Measurements from ENCODE around the gene TRIM24. TPM values are rescaled to one million over a fixed set of nuclear protein-coding genes. Genes with fewer than 3 reads are reported as not detected.

TRIM24 gene
- total RNA-seq, 3 donors from 2014 or later: 13.6 to 15.3 (median 14.1) TPM

DNA sequence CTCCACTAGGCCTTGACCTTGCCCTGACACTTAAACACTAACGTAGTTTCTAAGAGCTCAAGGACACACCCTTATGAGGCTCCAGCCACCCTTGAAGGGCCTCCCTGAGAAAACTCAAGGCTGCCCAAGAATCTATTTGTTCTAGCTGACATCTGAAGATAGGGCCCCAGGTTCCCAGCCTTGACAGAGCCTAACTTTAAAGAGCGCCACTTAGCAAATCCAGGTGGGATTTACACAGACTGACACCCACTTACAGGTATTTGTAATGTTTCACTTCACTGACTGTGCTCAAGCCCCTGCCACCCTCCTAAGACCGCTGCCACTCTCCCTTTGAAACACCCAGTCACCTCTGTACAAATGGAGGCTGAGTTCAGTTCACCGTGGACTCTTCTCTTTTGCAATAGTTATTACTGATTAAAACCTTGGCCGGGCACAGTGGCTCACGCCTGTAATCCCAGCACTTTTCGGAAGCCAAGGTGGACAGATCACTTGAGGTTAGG, 150.7 kb downstream of the TRIM24 start:
- no peaks in the 10 kb centered on the region for H3K27me3 Mint-ChIP-seq (ENCODE audit: low read depth)
- H3K4me1 Mint-ChIP-seq (ENCODE audit: low read depth): peaks cover 14% of the 10 kb centered on the region
- no peak for DNase-seq
- no peaks in the 10 kb centered on the region for H3K36me3 Mint-ChIP-seq (ENCODE audit: insufficient read depth)
- no peak overlapping the region for H3K4me3 Mint-ChIP-seq
- no peaks in the 10 kb centered on the region for H3K9me3 Mint-ChIP-seq
- no peak for ATAC-seq

DNA sequence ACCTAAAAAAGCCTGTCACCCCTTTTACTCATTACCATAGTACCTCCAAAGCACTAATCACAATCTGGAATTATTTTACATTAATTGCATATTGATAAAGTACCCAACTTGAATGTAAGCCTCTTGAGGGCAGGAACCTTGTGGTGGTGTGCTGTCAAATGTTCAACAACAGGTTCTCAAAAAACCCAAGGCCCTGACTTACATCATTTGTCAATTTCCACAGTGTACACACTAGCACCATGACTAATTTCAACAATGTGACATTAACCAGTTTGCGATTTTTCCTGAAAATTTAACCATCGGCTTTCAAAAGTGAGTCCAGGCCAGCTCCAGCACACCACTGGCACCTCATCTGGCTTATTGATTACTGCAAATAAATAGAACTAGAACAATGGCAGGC, 153.6 kb downstream of the TRIM24 start:
- Mint-ChIP-seq H3K4me1 (ENCODE audit: low read depth) (peaks cover under 1% of the 10 kb centered on the region), H3K4me3 (no peak overlapping the region), H3K9me3 (no peaks in the 10 kb centered on the region), H3K27me3 (ENCODE audit: low read depth) (no peaks in the 10 kb centered on the region), H3K36me3 (ENCODE audit: insufficient read depth) (no peaks in the 10 kb centered on the region)
- DNase-seq: no peak
- no peak for ATAC-seq

DNA sequence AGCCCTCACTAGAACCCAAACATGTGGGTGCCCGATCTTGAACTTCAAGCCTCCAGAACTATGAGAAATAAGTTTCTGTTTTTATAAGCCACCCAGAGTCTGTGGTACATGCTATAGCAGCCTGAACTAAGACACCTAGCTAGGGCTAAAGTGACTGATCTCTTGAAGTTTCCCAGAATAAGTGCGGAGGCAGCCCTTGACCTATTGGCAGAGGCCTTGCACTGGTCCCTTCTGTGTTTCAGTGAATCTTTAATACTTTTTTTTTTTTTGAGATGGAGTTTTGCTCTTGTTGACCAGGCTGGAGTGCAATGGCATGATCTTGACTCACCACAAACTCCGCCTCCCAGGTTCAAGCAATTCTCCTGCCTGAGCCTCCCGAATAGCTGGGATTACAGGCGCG, 156.0 kb downstream of the TRIM24 start:
- Mint-ChIP-seq H3K4me3 (no peak overlapping the region), H3K36me3 (ENCODE audit: insufficient read depth) (no peaks in the 10 kb centered on the region), H3K9me3 (no peaks in the 10 kb centered on the region), H3K27me3 (ENCODE audit: low read depth) (no peaks in the 10 kb centered on the region), H3K4me1 (ENCODE audit: low read depth) (no peaks in the 10 kb centered on the region)
- ATAC-seq (no peak), DNase-seq (no peak)

DNA sequence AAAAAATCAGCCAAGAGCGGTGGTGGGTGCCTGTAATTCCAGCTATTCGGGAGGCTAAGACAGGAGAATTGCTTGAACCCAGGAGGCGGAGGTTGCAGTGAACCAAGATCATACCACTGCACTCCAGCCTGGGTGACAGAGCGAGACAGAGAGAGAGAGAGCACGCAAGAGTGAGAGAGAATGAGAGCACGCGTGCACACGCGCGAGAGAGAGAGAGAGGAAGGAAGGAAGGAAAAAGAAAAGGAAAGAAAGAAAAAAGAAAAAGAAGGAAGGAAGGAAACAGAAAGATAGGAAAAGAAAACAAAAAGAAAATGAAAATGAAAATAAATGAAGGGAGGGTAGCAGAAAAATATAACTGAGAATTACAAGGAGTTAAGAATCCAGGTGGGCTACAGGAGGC, 158.4 kb downstream of the TRIM24 start:
- H3K9me3 Mint-ChIP-seq: no peaks in the 10 kb centered on the region
- no peaks in the 10 kb centered on the region for H3K36me3 Mint-ChIP-seq (ENCODE audit: insufficient read depth)
- no peak for DNase-seq
- H3K27me3 Mint-ChIP-seq (ENCODE audit: low read depth): no peaks in the 10 kb centered on the region
- no peak for ATAC-seq
- no peak overlapping the region for H3K4me3 Mint-ChIP-seq
- H3K4me1 Mint-ChIP-seq (ENCODE audit: low read depth): no peaks in the 10 kb centered on the region

DNA sequence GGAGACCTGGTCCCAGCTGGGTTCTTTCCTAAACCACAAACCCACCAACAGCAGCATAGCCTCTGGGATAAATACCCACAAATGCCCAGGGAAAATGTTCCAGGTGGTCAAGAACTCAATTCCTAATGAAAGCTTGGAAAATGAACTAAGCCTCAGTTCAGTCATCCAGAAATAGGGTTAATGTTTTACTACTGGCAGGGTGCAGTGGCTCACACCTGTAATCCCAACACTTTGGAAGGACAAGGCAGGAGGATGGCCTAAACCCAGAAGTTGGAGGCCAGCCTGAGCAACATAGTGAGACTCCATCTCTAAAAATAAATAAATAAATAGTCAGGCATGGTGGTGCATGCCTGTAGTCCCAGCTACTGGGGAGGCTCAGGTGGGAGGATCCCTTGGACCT, 158.9 kb downstream of the TRIM24 start:
- no peaks in the 10 kb centered on the region for H3K9me3 Mint-ChIP-seq
- H3K36me3 Mint-ChIP-seq (ENCODE audit: insufficient read depth): no peaks in the 10 kb centered on the region
- DNase-seq (no peak), ATAC-seq (no peak)
- H3K4me1 Mint-ChIP-seq (ENCODE audit: low read depth): no peaks in the 10 kb centered on the region
- H3K4me3 Mint-ChIP-seq: no peak overlapping the region
- no peaks in the 10 kb centered on the region for H3K27me3 Mint-ChIP-seq (ENCODE audit: low read depth)

DNA sequence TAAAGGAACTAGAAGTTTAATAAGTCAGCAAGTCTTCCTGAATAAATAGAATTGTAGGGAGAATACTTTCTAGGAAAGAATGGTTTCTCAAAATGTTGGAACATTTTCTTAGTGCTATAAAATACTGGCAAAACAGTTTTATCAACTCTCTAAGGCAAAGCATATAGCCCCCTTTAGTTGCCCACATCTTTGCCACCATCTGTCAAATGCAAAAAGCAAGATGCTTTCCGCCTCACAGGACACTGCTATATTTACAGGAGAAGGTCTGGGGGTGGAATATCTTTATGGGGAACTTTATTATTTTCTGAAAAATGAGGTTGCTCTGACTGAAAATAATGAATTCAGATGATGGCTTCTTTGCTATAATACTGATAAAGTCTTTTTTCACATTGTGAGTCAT, 162.8 kb downstream of the TRIM24 start:
- H3K36me3 Mint-ChIP-seq (ENCODE audit: insufficient read depth): no peaks in the 10 kb centered on the region
- H3K27me3 Mint-ChIP-seq (ENCODE audit: low read depth): no peaks in the 10 kb centered on the region
- H3K9me3 Mint-ChIP-seq: no peaks in the 10 kb centered on the region
- DNase-seq: no peak
- H3K4me3 Mint-ChIP-seq: no peak overlapping the region
- ATAC-seq: no peak
- H3K4me1 Mint-ChIP-seq (ENCODE audit: low read depth): peaks cover 27% of the 10 kb centered on the region

DNA sequence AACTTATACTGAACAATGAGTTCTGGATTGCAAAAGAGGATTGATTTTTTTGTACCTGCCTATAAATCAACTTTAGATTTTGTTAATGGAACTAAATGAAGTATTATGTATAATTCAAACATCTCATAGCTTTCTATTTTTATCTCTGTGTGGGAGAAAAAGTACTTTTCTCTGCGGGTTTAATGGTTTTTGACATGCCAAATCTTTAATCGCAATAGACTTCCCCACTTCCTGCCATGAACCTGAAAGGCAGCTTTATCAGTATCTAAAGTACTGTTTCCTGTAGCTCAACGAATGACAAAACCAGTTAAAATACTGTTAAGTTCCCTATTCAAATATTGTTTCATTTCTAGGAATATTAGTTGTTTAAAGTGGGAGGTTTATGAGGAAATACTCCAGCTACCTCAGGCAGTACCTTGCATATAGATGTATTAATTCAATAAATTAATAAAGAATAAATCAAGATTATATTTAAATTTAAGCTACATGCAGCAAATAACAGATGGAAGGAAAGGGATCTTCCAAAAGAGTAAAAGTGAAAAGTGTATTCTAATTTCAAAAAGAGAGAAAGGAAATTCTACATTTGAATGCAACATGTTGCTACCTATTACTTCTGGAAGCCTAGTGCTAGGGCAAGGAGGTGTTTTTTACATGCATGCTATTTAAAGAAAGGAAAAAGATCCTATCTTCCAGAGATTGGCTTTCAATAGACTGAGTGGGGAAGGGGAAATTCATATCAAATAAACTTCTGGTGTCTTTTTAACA, 165.2 kb downstream of the TRIM24 start:
- DNase-seq (no peak), ATAC-seq (peak in 1 of 2 donors; percentile 65)
- Mint-ChIP-seq H3K36me3 (ENCODE audit: insufficient read depth) (no peaks in the 10 kb centered on the region), H3K4me1 (ENCODE audit: low read depth) (peaks cover 33% of the 10 kb centered on the region), H3K9me3 (no peaks in the 10 kb centered on the region), H3K4me3 (peak overlapping the region; percentile 40), H3K27me3 (ENCODE audit: low read depth) (no peaks in the 10 kb centered on the region)

DNA sequence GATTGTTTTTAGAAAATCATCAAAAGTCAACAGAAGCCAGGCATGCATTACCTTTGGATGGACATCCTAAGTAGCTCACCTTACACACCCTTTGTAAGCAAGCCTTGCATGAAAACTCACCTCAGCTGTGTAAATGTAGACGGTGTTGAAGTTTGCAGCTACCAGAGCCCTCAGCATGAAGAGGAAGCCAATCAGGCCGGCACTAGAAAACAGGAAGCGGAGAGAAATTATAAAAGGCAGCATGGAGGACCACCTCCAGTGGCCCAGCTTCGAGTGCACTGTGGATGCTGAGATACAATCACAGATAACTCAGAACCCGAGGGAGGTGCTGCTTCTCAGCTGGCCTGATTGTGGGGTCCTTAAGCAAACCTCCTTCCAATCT, 165.8 kb downstream of the TRIM24 start:
- DNase-seq (no peak), ATAC-seq (peak in 1 of 2 donors; percentile 27)
- H3K36me3 Mint-ChIP-seq (ENCODE audit: insufficient read depth): no peaks in the 10 kb centered on the region
- H3K27me3 Mint-ChIP-seq (ENCODE audit: low read depth): no peaks in the 10 kb centered on the region
- peaks cover 33% of the 10 kb centered on the region for H3K4me1 Mint-ChIP-seq (ENCODE audit: low read depth)
- no peak overlapping the region for H3K4me3 Mint-ChIP-seq
- no peaks in the 10 kb centered on the region for H3K9me3 Mint-ChIP-seq

DNA sequence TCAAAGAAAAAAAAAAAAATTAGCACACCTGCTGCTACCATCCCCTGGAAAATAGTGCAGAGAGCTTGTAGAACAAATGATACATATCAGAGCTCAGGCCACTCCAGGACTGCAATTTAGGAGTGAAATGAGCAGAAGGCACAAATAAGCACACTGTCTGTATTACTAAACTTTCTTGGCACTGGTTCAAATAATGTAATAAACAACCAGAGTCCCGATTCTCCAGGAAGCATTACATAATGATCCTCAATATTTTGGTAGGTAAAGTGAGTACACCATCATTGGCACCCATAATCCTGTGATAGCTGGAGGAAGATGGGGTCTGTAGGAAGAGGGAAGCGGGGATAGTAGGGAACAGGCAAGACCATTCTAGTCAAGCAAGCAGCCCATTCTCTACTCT, 166.8 kb downstream of the TRIM24 start:
- no peak for ATAC-seq
- H3K27me3 Mint-ChIP-seq (ENCODE audit: low read depth): no peaks in the 10 kb centered on the region
- H3K4me1 Mint-ChIP-seq (ENCODE audit: low read depth): peaks cover 33% of the 10 kb centered on the region
- H3K4me3 Mint-ChIP-seq: no peak overlapping the region
- no peaks in the 10 kb centered on the region for H3K36me3 Mint-ChIP-seq (ENCODE audit: insufficient read depth)
- DNase-seq: no peak
- no peaks in the 10 kb centered on the region for H3K9me3 Mint-ChIP-seq

DNA sequence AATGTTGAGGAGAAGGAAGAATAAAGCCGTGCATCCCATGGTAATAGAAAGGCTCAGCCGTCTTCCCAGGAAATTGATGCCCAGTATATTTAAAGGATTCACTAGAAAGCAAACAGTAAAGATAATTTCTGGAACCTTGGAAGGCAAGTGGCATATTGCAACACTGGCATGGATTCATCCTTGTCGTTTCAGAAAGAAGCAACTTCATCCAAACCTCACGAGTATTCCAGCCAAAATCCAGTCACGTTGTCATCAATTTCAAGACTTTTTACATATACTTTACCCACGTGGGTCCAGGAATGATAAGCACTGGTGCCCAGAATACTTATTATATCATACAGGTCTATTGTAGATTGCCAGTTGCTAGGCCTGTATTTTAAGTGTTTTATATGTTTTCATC, 167.3 kb downstream of the TRIM24 start:
- DNase-seq (no peak), ATAC-seq (no peak)
- Mint-ChIP-seq H3K4me1 (ENCODE audit: low read depth) (peaks cover 33% of the 10 kb centered on the region), H3K9me3 (no peaks in the 10 kb centered on the region), H3K36me3 (ENCODE audit: insufficient read depth) (no peaks in the 10 kb centered on the region), H3K27me3 (ENCODE audit: low read depth) (peaks cover 2% of the 10 kb centered on the region), H3K4me3 (no peak overlapping the region)

DNA sequence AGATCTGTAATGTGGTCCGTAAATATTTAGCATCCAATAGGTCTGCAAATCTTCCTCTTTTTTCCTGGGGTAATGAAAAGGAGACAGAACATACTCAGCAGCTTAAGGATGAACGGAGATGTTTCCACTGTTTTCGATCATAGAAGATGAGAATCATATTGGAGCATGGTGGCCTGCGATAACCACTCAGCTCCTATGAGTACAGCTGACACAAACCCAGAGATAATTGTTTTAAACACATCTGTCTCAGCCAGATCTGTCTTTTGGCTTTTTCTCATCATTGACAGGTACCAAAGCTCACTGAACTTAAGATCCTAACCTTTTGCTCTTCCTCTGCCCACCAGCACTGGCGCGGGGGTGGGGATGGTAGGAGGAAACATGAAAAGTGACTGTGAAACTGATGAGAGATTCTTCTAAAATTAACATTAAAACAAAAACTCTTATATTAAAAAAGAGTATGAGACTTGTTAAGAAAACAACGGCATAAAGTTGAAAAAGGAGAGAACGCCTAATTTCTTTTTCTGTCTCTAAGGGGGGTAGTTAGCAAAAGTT, 170.1 kb downstream of the TRIM24 start:
- Mint-ChIP-seq H3K36me3 (ENCODE audit: insufficient read depth) (no peaks in the 10 kb centered on the region), H3K4me3 (no peak overlapping the region), H3K4me1 (ENCODE audit: low read depth) (peaks cover 23% of the 10 kb centered on the region), H3K9me3 (no peaks in the 10 kb centered on the region), H3K27me3 (ENCODE audit: low read depth) (peaks cover 2% of the 10 kb centered on the region)
- ATAC-seq (no peak), DNase-seq (no peak)

DNA sequence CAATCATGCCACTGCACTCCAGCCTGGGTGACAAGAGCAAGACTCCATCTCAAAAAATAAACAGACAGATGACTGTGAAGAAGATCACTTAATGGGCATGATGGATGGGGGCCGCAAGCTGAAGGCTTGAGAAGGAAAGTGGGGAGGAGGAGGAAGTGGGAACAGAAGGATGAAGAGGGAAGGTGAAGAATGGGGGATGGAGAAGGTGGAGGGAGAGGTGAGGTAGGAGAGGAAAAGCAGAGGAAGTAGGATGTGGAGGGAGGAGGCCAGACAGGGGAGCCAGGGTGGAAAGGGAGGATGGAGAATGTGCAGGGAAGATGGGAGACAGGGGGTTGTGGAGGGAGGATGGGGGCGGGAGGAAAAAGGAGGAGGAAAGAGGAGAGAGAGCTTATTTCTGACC, 172.3 kb downstream of the TRIM24 start:
- peaks cover 6% of the 10 kb centered on the region for H3K4me1 Mint-ChIP-seq (ENCODE audit: low read depth)
- ATAC-seq (no peak), DNase-seq (no peak)
- peaks cover 2% of the 10 kb centered on the region for H3K27me3 Mint-ChIP-seq (ENCODE audit: low read depth)
- no peaks in the 10 kb centered on the region for H3K9me3 Mint-ChIP-seq
- no peak overlapping the region for H3K4me3 Mint-ChIP-seq
- H3K36me3 Mint-ChIP-seq (ENCODE audit: insufficient read depth): no peaks in the 10 kb centered on the region

DNA sequence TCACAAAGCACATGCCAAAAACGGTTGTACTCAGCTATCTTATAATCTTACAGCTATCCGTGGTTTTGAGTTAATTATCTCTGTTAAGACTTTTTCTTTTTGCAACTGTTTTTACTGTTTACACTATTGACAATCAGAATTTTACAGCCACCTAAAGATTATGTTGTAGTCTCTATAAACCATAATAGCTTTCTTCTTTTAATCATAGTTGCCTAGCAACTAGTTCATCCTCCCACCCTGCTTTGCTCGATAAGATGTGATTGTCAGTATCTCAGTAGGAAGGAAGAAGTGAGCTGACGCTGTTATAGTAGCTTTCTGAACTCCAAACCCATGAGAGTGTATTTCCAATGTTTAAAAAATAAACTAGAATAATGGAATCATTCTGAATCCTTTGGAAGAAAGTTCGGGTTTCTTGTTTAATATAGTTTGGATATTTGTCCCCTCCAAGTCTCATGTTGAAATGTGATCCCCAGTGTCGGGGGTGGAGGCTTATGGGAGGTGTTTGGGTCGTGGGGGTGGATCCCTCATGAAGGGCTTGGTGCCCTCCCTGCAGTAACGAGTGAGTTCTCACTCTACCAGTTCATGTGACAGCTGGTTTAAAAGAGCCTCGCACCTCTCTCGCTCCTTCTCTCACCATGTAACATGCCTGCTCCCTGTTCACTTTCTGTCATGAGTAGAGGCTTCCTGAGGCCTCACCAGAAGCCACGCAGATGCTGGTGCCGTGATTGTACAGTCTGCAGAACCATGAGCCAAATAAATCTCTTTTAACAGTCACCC, 173.0 kb downstream of the TRIM24 start:
- Mint-ChIP-seq H3K36me3 (ENCODE audit: insufficient read depth) (no peaks in the 10 kb centered on the region), H3K27me3 (ENCODE audit: low read depth) (peaks cover 2% of the 10 kb centered on the region), H3K9me3 (no peaks in the 10 kb centered on the region), H3K4me3 (no peak overlapping the region), H3K4me1 (ENCODE audit: low read depth) (peaks cover 6% of the 10 kb centered on the region)
- DNase-seq (no peak), ATAC-seq (no peak)
